Measurements from ENCODE around the gene ADNP2. TPM values are rescaled to one million over a fixed set of nuclear protein-coding genes. Genes with fewer than 3 reads are reported as not detected.

Gene ADNP2
- total RNA-seq, 4 donors from 2014 or later: 11.9 to 19.8 (median 15.2) TPM

DNA sequence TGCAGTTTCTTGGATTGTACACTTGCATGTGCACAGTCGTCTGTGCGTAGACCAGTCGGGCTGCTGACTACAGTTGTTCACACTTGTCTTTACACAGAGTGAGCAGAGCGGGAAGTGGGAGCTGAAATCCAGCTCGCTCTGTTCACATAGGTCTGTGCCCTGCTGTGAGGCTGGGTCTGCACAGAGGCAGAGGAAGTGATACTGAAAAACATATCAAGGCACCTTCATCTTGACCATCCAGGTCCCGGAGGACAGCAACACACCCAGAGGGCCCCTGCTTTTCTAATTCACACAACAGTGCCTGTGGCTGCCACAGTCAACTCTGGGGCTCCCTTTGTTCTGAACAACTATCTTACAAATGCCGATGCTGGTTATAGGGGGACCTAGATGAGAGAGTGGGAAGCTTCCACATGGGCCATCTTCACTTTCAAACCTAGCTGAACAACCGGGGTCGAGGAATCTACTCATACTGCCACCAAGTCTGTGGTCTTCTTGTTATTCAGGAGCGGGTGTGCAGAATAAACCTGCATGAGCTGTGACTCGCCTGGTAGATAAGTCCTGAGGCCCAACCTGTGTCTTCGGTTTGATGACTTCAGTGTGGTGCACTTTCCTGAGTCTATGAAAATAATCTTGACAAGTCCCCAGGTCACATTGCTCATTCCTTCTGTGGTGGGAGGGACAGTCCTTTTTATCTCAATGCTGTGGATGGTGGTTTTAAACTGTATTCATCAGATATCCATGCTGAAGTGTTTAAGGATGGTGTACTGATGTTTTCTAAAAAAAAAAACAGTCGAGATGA, 3.5 kb upstream of the ADNP2 start:
- no peak for TF ChIP-seq CTCF (IDR thresholded peaks at IDR 0.05; ENCODE audit: low read depth)

- no peak for TF ChIP-seq CTCF (IDR thresholded peaks at IDR 0.05; ENCODE audit: low read depth)
Measured at GRCh38 chr18:80106482-80107051, 2.5 kb upstream of the ADNP2 start.

GRCh38 chr18:80107426-80107825, 1.6 kb upstream of the ADNP2 start:
- TF ChIP-seq CTCF (IDR thresholded peaks at IDR 0.05; ENCODE audit: low read depth): no peak

GRCh38 chr18:80108121-80108536, 933 bp upstream of the ADNP2 start:
- TF ChIP-seq CTCF (IDR thresholded peaks at IDR 0.05; ENCODE audit: low read depth): no peak

GRCh38 chr18:80109676-80110078, 615 bp downstream of the ADNP2 start:
- TF ChIP-seq CTCF (IDR thresholded peaks at IDR 0.05; ENCODE audit: low read depth): no peak

DNA sequence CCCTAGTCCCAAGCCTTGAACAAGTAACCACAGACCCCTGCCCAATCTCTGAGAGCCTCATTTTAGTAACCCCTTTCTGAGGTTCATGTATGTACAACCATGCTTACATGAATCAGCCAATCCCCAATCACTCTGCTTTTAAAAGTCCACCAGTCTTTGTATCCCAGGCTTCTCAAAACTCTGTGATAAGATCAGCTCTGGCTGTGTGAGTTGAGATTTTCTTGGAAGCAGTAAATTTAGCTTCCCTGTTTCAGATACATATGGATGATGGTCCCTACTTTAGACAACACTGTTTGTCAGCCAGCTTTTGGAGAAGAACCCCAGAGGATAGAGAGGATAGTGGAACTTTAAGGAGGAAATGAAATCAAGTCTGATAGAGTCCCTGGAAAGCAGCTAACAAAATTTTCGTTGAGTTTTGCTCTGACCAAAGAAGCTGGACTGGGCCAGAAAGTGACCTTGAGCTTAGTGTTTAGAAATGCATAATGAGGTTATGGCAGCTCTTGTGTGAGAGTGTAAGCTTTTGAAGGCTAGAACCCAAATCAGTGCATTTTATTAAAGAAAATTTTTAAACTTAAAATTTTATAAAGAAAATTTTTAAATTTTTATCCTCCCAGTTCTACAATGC, 3.7 kb downstream of the ADNP2 start:
- TF ChIP-seq CTCF (IDR thresholded peaks at IDR 0.05; ENCODE audit: low read depth): no peak

GRCh38 chr18:80115035-80115434, 6.0 kb downstream of the ADNP2 start:
- TF ChIP-seq CTCF (IDR thresholded peaks at IDR 0.05; ENCODE audit: low read depth): no peak

Data from subcutaneous adipose tissue (tissue), 4 donors.